ENCODE data around the gene CIZ1. TPM values are rescaled to one million over a fixed set of nuclear protein-coding genes. Genes with fewer than 3 reads are reported as not detected.
A peak's percentile ranks its signal among the peaks of the same experiment; 100 is the strongest.

The CIZ1 gene
- total RNA-seq, 4 donors from 2014 or later = 86.7 to 136 (median 115) TPM

- TF ChIP-seq CTCF (IDR thresholded peaks at IDR 0.05) (no peak), EP300 (IDR thresholded peaks at IDR 0.05) (no peak), POLR2A (IDR thresholded peaks at IDR 0.05) (no peak), POLR2AphosphoS5 (IDR thresholded peaks at IDR 0.05) (no peak)
- peak in 1 of 2 donors; percentile 61 for DNase-seq (ENCODE audit: low spot score in 2 of 2)
- peaks cover 36% of the 10 kb centered on the region for H3K36me3 ChIP-seq
- H3K27me3 ChIP-seq = no peaks in the 10 kb centered on the region
- H3K9me3 ChIP-seq = no peaks in the 10 kb centered on the region
- 73% methylated on average over 10 of the region's 10 CpGs for WGBS
- peaks cover 28% of the 10 kb centered on the region for H3K4me1 ChIP-seq
- H3K4me3 ChIP-seq = no peak overlapping the region
- H3K27ac ChIP-seq = no peak overlapping the region
Observed at GRCh38 chr9:128162215-128163026, 29.0 kb downstream of the CIZ1 start.

GRCh38 chr9:128161215-128161902, 30.0 kb downstream of the CIZ1 start:
- Histone ChIP-seq H3K9me3 (no peaks in the 10 kb centered on the region), H3K4me3 (no peak overlapping the region), H3K4me1 (peaks cover 28% of the 10 kb centered on the region), H3K27me3 (no peaks in the 10 kb centered on the region), H3K36me3 (peaks cover 26% of the 10 kb centered on the region), H3K27ac (no peak overlapping the region)
- no peak for TF ChIP-seq CTCF (IDR thresholded peaks at IDR 0.05)
- no peak for TF ChIP-seq EP300 (IDR thresholded peaks at IDR 0.05)
- no peak for TF ChIP-seq POLR2AphosphoS5 (IDR thresholded peaks at IDR 0.05)
- TF ChIP-seq POLR2A (IDR thresholded peaks at IDR 0.05) = no peak
- WGBS = 87% methylated on average over 13 of the region's 13 CpGs
- DNase-seq (ENCODE audit: low spot score in 2 of 2) = no peak

GRCh38 chr9:128160603-128160987, 30.8 kb downstream of the CIZ1 start:
- peak overlapping the region; percentile 73 for H3K27ac ChIP-seq
- H3K4me1 ChIP-seq = peaks cover 28% of the 10 kb centered on the region
- no peak for TF ChIP-seq CTCF (IDR thresholded peaks at IDR 0.05)
- TF ChIP-seq POLR2A (IDR thresholded peaks at IDR 0.05) = no peak
- no peak for TF ChIP-seq POLR2AphosphoS5 (IDR thresholded peaks at IDR 0.05)
- no peak for TF ChIP-seq EP300 (IDR thresholded peaks at IDR 0.05)

GRCh38 chr9:128159784-128160602, 31.4 kb downstream of the CIZ1 start, which contains the start of gene BBLN:
BBLN (plus strand) TSS chr9:128160265; CDS start chr9:128160408, 143 bp downstream.
- Histone ChIP-seq H3K4me3 (peak within 1 kb of the TSS; percentile 78), H3K36me3 (peaks cover 17% of the 10 kb centered on the region), H3K27ac (peak within 1 kb of the TSS; percentile 77), H3K4me1 (peaks cover 28% of the 10 kb centered on the region), H3K9me3 (no peaks in the 10 kb centered on the region), H3K27me3 (no peaks in the 10 kb centered on the region)
- 0% methylated on average over 24 of the region's 77 CpGs for WGBS
- TF ChIP-seq EP300 (IDR thresholded peaks at IDR 0.05) (no peak), CTCF (IDR thresholded peaks at IDR 0.05) (no peak), POLR2A (IDR thresholded peaks at IDR 0.05) (peak in 1 of 2 donors; percentile 40)
- peak; percentile 96 to 98 for DNase-seq (ENCODE audit: low spot score in 2 of 2)

More at GRCh38 chr9:128160603-128160987, 30.8 kb downstream of the CIZ1 start:
- peaks cover 18% of the 10 kb centered on the region for H3K36me3 ChIP-seq
- H3K27me3 ChIP-seq = no peaks in the 10 kb centered on the region
- H3K4me3 ChIP-seq = peak overlapping the region; percentile 78
- no peaks in the 10 kb centered on the region for H3K9me3 ChIP-seq
- DNase-seq (ENCODE audit: low spot score in 2 of 2) = peak in 1 of 2 donors; percentile 73
- 0% methylated on average over 9 of the region's 23 CpGs for WGBS

Data from suprapubic skin (tissue), 4 donors.